Loucy (cell line): Measurements from ENCODE around the gene NHERF1.

ENCODE experiments used
- H2AFZ ChIP-seq: fragments of 200-600 bp; sonication (generic); 2 replicates; pipeline ENCODE4 v1.6.0; 2016; ENCODE audit warnings: antibody characterized with exemption, mild to moderate bottlenecking, low read length, moderate library complexity
- H3F3A ChIP-seq: fragments of 200-600 bp; 2 replicates; pipeline ENCODE4 v1.6.0; 2016; ENCODE audit warnings: antibody characterized with exemption, low read depth, mild to moderate bottlenecking
- H3K27me3 ChIP-seq: fragments of 200-600 bp; sonication (generic); 2 replicates; pipeline ENCODE4 v1.6.1; 2014; ENCODE audit warnings: low read length, mild to moderate bottlenecking; ENCODE audit not compliant: insufficient read depth, poor library complexity, severe bottlenecking
- H3K36me3 ChIP-seq: fragments of 200-600 bp; sonication (generic); 2 replicates; pipeline ENCODE4 v1.6.1; 2016; ENCODE audit warnings: low read length; ENCODE audit not compliant: insufficient read depth
- H3K4me1 ChIP-seq: fragments of 200-600 bp; sonication (generic); 2 replicates; pipeline ENCODE4 v1.5.1; 2014; ENCODE audit warnings: low read length, mild to moderate bottlenecking; ENCODE audit not compliant: insufficient read depth, poor library complexity, severe bottlenecking
- H3K4me2 ChIP-seq: fragments of 200-600 bp; sonication (generic); 2 replicates; pipeline ENCODE4 v1.6.0; 2014; ENCODE audit warnings: antibody characterized with exemption, low read length, low read depth, mild to moderate bottlenecking; ENCODE audit not compliant: poor library complexity, severe bottlenecking
- H3K4me3 ChIP-seq: fragments of 200-600 bp; sonication (generic); 2 replicates; pipeline ENCODE4 v1.5.1; 2014; ENCODE audit warnings: low read length, mild to moderate bottlenecking, mixed read lengths; ENCODE audit not compliant: poor library complexity, severe bottlenecking
- H3K79me2 ChIP-seq: fragments of 200-600 bp; sonication (generic); 2 replicates; pipeline ENCODE4 v1.6.1; 2014; ENCODE audit warnings: low read length; ENCODE audit not compliant: insufficient read depth
- H3K9ac ChIP-seq: fragments of 200-600 bp; sonication (generic); 2 replicates; pipeline ENCODE4 v1.6.0; 2014; ENCODE audit warnings: mild to moderate bottlenecking, low read depth, low read length, moderate library complexity; ENCODE audit not compliant: poor library complexity, severe bottlenecking
- H3K9me2 ChIP-seq: fragments of 200-600 bp; sonication (generic); replicated peaks from 2 replicates; pipeline ENCODE4 v1.6.1; 2016; ENCODE audit warnings: low read depth, low read length, mixed read lengths
- H3K9me3 ChIP-seq: fragments of 200-600 bp; sonication (generic); 2 replicates; pipeline ENCODE4 v1.6.1; 2014; ENCODE audit warnings: mild to moderate bottlenecking, antibody characterized with exemption, low read length, low read depth; ENCODE audit not compliant: insufficient read depth
- H4K20me1 ChIP-seq: fragments of 200-600 bp; sonication (generic); 2 replicates; pipeline ENCODE4 v1.6.0; 2014; ENCODE audit warnings: antibody characterized with exemption, low read length, mild to moderate bottlenecking; ENCODE audit not compliant: insufficient read depth, poor library complexity, severe bottlenecking
- EZH2phosphoT487 ChIP-seq: fragments of 200-600 bp; IDR thresholded peaks from 2 replicates; pipeline ENCODE4 v1.6.1; 2018; ENCODE audit warnings: antibody characterized with exemption, mild to moderate bottlenecking, moderate library complexity, borderline replicate concordance
- TF ChIP-seq, protein P1 (sequence below): fragments of 200-600 bp; sonication (generic); conservative IDR thresholded peaks from 2 replicates; pipeline ENCODE4 v1.5.1; 2014; ENCODE audit warnings: mild to moderate bottlenecking, antibody characterized with exemption, low read length

Gene NHERF1

DNA sequence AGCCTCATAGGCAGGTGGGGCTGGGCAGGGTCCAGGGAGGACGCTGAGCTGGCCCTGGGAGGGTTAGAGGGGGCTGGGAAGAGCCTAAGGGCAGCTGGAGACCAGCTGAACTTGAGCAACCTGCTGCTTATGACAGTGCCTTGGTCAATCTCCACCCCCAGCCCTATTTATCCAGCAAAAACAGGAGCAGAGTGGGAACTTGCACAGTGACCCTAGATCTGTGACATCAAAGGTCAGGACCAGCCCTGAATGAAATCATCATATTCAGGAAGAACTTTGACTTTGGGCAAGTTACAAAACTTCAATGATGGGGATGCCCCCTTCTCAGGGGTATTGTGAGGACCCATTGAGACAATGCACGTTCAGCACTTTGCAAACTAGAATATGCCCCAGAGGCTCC lies 45.1 kb upstream of the NHERF1 start:
- H4K20me1 ChIP-seq: no peaks in the 10 kb centered on the region
- TF ChIP-seq, protein P1, sequence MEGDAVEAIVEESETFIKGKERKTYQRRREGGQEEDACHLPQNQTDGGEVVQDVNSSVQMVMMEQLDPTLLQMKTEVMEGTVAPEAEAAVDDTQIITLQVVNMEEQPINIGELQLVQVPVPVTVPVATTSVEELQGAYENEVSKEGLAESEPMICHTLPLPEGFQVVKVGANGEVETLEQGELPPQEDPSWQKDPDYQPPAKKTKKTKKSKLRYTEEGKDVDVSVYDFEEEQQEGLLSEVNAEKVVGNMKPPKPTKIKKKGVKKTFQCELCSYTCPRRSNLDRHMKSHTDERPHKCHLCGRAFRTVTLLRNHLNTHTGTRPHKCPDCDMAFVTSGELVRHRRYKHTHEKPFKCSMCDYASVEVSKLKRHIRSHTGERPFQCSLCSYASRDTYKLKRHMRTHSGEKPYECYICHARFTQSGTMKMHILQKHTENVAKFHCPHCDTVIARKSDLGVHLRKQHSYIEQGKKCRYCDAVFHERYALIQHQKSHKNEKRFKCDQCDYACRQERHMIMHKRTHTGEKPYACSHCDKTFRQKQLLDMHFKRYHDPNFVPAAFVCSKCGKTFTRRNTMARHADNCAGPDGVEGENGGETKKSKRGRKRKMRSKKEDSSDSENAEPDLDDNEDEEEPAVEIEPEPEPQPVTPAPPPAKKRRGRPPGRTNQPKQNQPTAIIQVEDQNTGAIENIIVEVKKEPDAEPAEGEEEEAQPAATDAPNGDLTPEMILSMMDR: no peak
- no peak for TF ChIP-seq EZH2phosphoT487
- H3K4me2 ChIP-seq: no peak overlapping the region
- no peak overlapping the region for H2AFZ ChIP-seq
- no peak overlapping the region for H3K4me3 ChIP-seq
- no peak overlapping the region for H3K9ac ChIP-seq
- H3K79me2 ChIP-seq: no peaks in the 10 kb centered on the region
- H3F3A ChIP-seq: no peaks in the 10 kb centered on the region
- no peaks in the 10 kb centered on the region for H3K4me1 ChIP-seq
- H3K36me3 ChIP-seq: no peaks in the 10 kb centered on the region
- H3K27me3 ChIP-seq: no peaks in the 10 kb centered on the region
- H3K9me3 ChIP-seq: no peaks in the 10 kb centered on the region
- no peaks in the 10 kb centered on the region for H3K9me2 ChIP-seq

GRCh38 chr17:74704544-74704943 lies 43.9 kb upstream of the NHERF1 start:
- H2AFZ ChIP-seq: no peak overlapping the region

GRCh38 chr17:74711058-74711824 lies 37.2 kb upstream of the NHERF1 start:
- Histone ChIP-seq H4K20me1 (no peaks in the 10 kb centered on the region), H3K4me1 (no peaks in the 10 kb centered on the region), H3K9me2 (no peaks in the 10 kb centered on the region), H3K36me3 (no peaks in the 10 kb centered on the region), H3K79me2 (no peaks in the 10 kb centered on the region), H3K4me2 (no peak overlapping the region), H3K27me3 (no peaks in the 10 kb centered on the region), H3K9me3 (no peaks in the 10 kb centered on the region), H2AFZ (no peak overlapping the region), H3F3A (no peaks in the 10 kb centered on the region), H3K4me3 (no peak overlapping the region), H3K9ac (no peak overlapping the region)
- TF ChIP-seq EZH2phosphoT487: no peak
- TF ChIP-seq, protein P1: no peak

More at GRCh38 chr17:74704544-74704943, 43.9 kb upstream of the NHERF1 start:
- H3K36me3 ChIP-seq: no peaks in the 10 kb centered on the region
- H3K9me3 ChIP-seq: no peaks in the 10 kb centered on the region
- TF ChIP-seq EZH2phosphoT487: no peak
- TF ChIP-seq, protein P1: no peak
- H3K4me3 ChIP-seq: no peak overlapping the region
- no peaks in the 10 kb centered on the region for H3F3A ChIP-seq
- H3K9ac ChIP-seq: no peak overlapping the region
- no peaks in the 10 kb centered on the region for H3K4me1 ChIP-seq
- no peaks in the 10 kb centered on the region for H3K79me2 ChIP-seq
- H4K20me1 ChIP-seq: no peaks in the 10 kb centered on the region
- no peaks in the 10 kb centered on the region for H3K9me2 ChIP-seq
- H3K4me2 ChIP-seq: no peak overlapping the region
- H3K27me3 ChIP-seq: no peaks in the 10 kb centered on the region
